Mucosa of descending colon (tissue), 3 donors: ENCODE results near the gene C3orf22. TPM values are rescaled to one million over a fixed set of nuclear protein-coding genes. Genes with fewer than 3 reads are reported as not detected.

Experiments used
- ATAC-seq: fragments of 200-7000 bp; cut with Tn5 transposase; one replicate; pipeline ENCODE4 v1.9.1; 2020; ENCODE audit warnings: mild to moderate bottlenecking, moderate library complexity
- DNase-seq, 3 donors: peaks; one replicate each; pipeline ENCODE4 v3.0.0-alpha.2; 2020
- H3K36me3 ChIP-seq: fragments of 200-600 bp; one replicate; pipeline ENCODE4 v1.8.0; 2021; ENCODE audit warnings: low read depth, mild to moderate bottlenecking
- H3K4me1 ChIP-seq: fragments of 200-600 bp; one replicate; pipeline ENCODE4 v1.8.0; 2021; ENCODE audit warnings: low read depth, mild to moderate bottlenecking
- H3K4me3 ChIP-seq: fragments of 200-600 bp; one replicate; pipeline ENCODE4 v1.8.0; 2021; ENCODE audit warnings: mild to moderate bottlenecking
- H3K9me3 ChIP-seq: fragments of 200-600 bp; one replicate; pipeline ENCODE4 v1.8.0; 2021; ENCODE audit warnings: mild to moderate bottlenecking
- intact Hi-C, 2 donors: fragments of 100-400 bp; cut with DNase I in 1 of 2; cut with micrococcal nuclease in 1 of 2; formaldehyde crosslinking; loops; one replicate each; pipeline versions ENCODE4 v1.11.0 to v1.11.1; 2022; cut with DNase I, micrococcal nuclease
- total RNA-seq, 3 donors: library from RNA; stranded (reverse); fragmentation: NEBNext Ultra II Directional in 2 of 3; extraction: Animal tissue kit (Norgen Biotek cat#: 25700) in 2 of 3; gene quantifications; one replicate each; pipeline versions ENCODE4 v1.2.1 to v1.2.4, GENCODE V29; 2021 to 2023
- TF ChIP-seq, protein P1 (sequence below): fragments of 200-600 bp; IDR thresholded peaks from one replicate; pipeline ENCODE4 v1.8.0; 2022; ENCODE audit warnings: antibody characterized with exemption, mild to moderate bottlenecking
- donor health status: DM: no; HTN: no; CAD: no; lungs with moderate emphysema.
- donor health status: DM: no; HTN: no; CAD: no.
- donor health status: DM: no; HTN: yes; CAD: no.

C3orf22 gene
- total RNA-seq, 3 donors from 2014 or later: not detected

DNA sequence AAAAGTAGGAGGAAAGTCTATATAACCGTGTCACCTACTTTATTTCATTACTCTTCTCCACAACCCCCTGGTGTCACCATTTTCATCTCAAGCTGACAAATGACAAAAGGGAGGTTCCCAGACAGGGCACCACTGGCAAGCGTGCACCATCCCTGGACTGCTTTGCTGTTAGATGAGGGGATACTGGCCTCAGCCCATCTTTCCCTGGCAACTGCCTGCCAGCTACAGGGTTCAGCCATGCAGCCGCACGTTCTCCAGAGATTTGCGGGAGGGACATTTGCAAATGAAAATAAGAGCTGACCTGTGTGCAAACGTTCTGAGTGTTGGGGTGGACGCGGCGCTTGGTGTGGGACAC, 41.8 kb downstream of the C3orf22 start:
- ATAC-seq (no peak), DNase-seq (no peak)
- intact Hi-C loops: no loop called here
- H3K4me1 ChIP-seq: no peaks in the 10 kb centered on the region
- H3K4me3 ChIP-seq: no peak overlapping the region
- TF ChIP-seq, protein P1, sequence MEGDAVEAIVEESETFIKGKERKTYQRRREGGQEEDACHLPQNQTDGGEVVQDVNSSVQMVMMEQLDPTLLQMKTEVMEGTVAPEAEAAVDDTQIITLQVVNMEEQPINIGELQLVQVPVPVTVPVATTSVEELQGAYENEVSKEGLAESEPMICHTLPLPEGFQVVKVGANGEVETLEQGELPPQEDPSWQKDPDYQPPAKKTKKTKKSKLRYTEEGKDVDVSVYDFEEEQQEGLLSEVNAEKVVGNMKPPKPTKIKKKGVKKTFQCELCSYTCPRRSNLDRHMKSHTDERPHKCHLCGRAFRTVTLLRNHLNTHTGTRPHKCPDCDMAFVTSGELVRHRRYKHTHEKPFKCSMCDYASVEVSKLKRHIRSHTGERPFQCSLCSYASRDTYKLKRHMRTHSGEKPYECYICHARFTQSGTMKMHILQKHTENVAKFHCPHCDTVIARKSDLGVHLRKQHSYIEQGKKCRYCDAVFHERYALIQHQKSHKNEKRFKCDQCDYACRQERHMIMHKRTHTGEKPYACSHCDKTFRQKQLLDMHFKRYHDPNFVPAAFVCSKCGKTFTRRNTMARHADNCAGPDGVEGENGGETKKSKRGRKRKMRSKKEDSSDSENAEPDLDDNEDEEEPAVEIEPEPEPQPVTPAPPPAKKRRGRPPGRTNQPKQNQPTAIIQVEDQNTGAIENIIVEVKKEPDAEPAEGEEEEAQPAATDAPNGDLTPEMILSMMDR: no peak
- H3K9me3 ChIP-seq: no peaks in the 10 kb centered on the region
- H3K36me3 ChIP-seq: no peaks in the 10 kb centered on the region

DNA sequence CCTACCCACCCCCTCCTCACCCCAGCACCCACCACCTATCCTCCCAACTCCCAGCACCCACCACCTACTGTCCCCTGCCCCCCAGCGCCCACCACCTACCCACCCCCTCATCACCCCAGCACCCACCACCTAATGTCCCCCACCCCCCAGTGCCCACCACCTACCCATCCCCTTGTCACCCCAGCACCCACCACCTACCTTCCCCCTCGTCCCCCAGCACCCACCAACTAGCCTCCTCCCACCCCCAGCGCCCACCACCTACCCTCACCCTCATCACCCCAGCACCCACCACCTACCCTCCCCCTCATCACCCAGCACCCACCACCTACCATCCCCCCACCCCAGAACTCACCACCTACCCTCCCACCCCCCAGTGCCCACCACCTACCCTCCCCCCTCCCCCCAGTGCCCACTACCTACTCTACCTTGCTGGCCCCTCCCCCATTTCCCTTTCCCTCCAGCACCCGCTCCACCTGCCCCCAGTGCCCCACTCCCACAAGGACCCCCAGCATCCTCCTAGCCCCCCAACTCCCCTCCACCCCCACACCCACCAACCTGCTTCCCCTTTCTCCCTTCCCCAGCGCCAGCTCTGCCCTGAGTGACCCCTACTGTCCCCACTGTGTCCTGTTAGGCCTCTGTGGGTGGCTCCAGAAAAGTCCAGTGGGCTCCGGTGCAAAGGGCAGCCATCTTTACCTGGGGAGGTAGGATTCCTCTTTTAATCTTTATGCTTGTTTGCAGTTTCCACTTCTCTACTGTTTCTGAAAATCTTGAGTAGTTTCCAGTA, 42.4 kb downstream of the C3orf22 start:
- Histone ChIP-seq H3K9me3 (no peaks in the 10 kb centered on the region), H3K36me3 (no peaks in the 10 kb centered on the region), H3K4me1 (no peaks in the 10 kb centered on the region), H3K4me3 (no peak overlapping the region)
- intact Hi-C loops: no loop called here
- no peak for DNase-seq
- TF ChIP-seq, protein P1: no peak
- no peak for ATAC-seq

DNA sequence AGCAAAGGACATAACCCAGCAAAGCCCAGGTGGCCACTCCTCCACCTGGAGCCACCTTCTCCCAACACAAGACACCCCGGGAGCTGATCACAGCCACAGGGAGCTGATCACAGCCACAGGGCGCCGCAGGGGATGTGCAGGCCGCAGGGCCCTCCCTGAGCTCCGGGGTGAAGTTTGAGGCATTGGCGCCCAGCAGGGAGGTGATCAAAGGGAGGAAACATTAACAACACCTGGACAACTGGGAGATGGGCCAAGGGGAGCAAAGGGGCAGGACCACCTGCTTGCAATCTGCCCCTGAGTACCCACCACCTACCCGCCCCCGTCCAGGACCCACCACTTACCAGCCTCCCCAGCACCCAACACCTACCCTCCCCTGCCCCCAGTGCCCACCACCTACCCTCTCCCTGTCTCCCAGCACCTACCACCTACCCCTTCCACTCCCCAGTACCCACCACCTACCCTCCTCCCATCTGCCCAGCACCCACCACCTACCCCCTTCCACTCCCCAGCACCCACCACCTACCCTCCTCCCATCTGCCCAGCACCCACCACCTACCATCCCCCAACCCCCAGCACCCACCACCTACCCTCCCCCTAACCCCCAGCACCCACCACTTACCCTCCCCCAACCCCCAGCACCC, 43.5 kb downstream of the C3orf22 start:
- Histone ChIP-seq H3K9me3 (no peaks in the 10 kb centered on the region), H3K4me3 (no peak overlapping the region), H3K36me3 (no peaks in the 10 kb centered on the region), H3K4me1 (no peaks in the 10 kb centered on the region)
- TF ChIP-seq, protein P1: no peak
- intact Hi-C loops: no loop called here
- peak in 1 of 3 donors; percentile 27 for DNase-seq
- no peak for ATAC-seq

DNA sequence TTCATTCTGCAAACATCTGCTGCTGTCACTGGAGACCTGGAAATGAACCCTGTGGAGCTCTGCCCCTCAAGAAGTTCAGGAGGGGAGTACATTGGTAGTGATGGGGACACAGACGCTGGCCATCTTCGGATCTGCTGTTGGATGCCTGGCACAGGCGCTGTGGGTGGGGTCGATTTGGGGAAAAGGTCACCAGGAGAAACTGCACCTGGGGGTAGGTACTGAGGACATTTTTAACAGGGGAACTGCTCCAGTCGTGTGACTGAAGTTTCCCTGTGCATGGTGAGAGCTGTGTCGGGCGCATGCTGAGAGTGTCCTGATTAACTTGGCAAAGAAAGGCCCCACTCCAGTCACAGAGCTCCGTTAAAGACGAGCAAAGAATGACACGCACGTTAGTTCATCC, 44.6 kb downstream of the C3orf22 start:
- DNase-seq: peak in 1 of 3 donors; percentile 25
- intact Hi-C loops: no loop called here
- TF ChIP-seq, protein P1: no peak
- H3K4me1 ChIP-seq: no peaks in the 10 kb centered on the region
- H3K36me3 ChIP-seq: no peaks in the 10 kb centered on the region
- H3K4me3 ChIP-seq: no peak overlapping the region
- no peaks in the 10 kb centered on the region for H3K9me3 ChIP-seq
- ATAC-seq: no peak

DNA sequence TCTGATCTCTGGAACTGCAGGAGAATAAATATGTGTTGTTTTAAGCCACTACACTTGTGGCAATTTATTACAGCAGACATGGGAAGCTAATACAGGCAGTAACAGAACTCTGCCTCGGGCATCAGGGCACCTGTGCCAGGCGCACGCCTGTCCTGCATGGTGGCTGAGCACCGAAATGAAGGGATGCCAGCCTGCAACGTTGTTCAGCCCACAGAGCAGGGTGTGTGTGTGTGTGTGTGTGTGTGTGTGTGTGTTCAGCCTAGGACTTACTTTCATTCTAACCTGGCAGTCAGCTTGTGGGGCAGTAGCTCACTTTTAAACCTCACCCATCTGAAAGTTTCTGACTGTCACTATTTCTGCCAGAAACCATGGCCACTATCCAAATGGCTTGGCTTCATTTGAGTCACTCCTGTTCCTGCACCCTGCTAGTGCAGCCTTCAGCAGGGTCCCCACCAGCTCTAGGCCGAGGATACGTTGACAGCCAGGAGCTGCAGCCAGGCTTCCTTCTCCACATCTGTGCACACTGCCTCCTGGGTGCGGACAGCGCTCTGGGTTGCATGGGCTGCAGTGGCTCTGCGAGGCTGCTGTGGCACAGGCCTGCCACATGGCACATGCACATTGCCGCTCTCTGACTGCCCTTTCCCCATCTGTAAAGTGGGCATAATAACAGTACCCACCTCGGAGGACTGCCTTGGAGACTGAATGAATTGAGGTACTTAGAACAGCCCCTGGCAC, 45.6 kb downstream of the C3orf22 start:
- Histone ChIP-seq H3K4me1 (no peaks in the 10 kb centered on the region), H3K9me3 (no peaks in the 10 kb centered on the region), H3K36me3 (no peaks in the 10 kb centered on the region), H3K4me3 (no peak overlapping the region)
- no peak for ATAC-seq
- intact Hi-C loops: no loop called here
- TF ChIP-seq, protein P1: no peak
- peak in 1 of 3 donors; percentile 22 for DNase-seq
